Measurements from ENCODE around the gene GRID1.
"Not testable (repeated sequence)": the region's sequence is repeated elsewhere in the genome, so short reads cannot be mapped to it uniquely, and the experiment has no call there.

The GRID1 gene

DNA sequence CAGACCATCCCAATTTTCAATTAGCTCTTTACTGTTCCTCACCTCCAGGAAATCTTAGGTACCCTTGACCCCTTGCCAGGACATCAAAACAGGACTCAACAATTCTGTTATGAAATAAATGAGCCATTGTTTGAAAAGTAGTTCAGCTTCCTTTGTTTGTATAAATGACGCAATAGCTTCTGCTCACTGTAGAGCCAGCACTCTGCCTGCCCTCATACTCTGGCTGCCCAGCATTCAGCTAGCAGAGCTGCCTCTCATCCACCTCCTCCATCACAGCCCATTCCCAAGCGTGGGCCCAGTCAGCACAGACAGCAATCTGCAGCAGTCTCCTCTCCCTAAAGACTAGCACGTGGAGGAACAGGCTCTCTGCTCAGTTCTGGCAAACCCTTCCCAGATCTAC, 478.6 kb downstream of the GRID1 start:
- FAIRE-seq, result no peak
- DNase-seq (ENCODE audit: insufficient read length, low spot score), result no peak

GRCh38 chr10:85874208-85874607, 492.4 kb downstream of the GRID1 start:
- no peak for FAIRE-seq
- DNase-seq (ENCODE audit: insufficient read length, low spot score), result no peak

DNA sequence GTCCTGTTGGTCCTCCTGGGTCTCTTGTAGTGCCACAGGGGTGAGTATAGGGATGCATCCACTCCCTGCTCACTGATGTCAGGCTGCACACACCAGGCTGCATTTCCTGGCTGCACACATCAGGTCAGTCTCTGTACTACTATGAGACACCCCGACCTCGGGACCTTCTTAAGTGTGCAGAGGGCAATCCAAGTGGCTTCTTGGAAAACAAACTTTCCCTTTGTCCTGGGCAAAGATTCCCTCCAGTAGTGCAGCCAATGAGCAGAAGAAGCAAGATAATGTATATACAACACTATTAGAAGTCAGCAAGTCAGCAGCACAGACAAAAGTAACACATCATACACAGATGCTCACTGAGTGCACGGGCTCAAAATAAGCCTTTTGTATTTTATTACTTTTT, 493.5 kb downstream of the GRID1 start:
- no peak for DNase-seq (ENCODE audit: insufficient read length, low spot score)
- FAIRE-seq, result no peak

GRCh38 chr10:85868627-85869499, 497.7 kb downstream of the GRID1 start:
- no peak for DNase-seq (ENCODE audit: insufficient read length, low spot score)
- FAIRE-seq, result no peak

DNA sequence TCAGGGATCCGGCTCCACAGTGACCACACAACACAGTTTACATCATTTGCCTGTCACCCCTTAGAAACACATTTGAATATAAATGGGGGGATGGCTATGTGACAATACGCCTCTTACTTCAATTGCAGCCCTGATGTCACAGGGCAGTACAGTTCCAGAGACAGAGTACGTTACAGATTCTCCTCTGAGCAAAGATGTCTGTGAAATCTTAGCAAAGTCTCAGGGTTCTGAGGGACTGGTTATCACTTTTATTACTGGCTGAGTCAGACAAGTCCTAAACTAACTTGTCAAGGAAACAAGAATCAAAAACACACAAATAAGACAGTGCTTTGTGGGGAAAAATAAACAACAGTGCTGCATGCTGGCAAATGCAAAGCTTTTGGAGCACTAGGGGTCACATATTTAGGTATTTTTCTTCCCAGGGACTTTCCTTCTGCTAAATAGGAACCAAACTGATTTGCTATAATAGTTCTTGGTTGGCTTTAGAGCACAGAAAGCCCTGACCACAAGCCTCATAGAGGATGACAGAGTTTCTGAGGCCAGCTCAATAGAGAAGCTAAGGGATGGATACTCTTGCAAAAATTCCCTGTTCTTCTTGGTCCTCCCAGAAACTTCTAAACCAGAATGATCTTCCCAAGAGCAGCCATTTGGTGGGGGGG, 501.6 kb downstream of the GRID1 start:
- FAIRE-seq, result no peak

GRCh38 chr10:85864173-85864549, 502.4 kb downstream of the GRID1 start:
- FAIRE-seq (no peak), DNase-seq (ENCODE audit: insufficient read length, low spot score) (no peak)

More for the DNA sequence above, 501.6 kb downstream of the GRID1 start:
- no peak for DNase-seq (ENCODE audit: insufficient read length, low spot score)

DNA sequence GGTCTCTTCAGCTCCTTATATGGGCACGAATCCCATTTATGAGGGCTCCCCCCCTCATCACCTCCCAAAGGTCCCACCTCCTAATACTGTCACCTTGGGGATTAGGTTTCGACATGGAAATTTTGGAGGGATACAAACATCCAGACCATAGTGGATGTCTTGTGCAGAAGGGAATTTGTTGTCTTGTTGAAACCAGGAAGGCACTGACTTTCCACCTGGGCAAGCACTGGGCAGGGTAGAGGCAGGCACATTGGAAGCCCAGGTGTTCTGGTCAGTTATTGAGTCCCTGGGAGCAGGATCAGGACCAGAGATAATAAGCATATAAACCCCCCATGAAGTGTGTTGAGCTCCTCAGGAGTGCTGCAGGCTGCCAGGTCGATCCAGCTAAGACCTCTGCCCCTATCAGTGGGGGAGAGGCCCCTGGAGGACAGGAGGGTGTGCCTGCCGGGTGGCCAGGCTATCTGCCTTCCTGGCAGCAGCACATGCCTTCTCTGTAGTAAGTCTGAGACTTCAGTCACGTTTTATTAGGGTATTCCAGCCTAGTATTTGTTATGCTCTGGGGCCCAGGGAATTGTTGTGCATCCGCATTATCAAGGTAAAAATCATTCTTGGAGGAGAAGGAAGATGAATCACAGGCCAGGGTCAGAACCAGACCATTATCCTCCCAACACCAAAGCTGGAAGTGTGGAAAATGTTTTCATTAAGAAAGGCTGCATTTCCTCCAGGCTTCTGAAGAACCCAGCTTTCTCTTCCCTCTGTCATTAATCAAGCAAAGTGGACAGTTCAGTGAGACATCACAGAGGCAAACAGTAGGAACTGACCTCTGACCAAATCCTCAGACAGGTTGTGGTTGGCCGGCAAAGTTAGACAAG, 503.1 kb downstream of the GRID1 start:
- no peak for DNase-seq (ENCODE audit: insufficient read length, low spot score)
- no peak for FAIRE-seq

DNA sequence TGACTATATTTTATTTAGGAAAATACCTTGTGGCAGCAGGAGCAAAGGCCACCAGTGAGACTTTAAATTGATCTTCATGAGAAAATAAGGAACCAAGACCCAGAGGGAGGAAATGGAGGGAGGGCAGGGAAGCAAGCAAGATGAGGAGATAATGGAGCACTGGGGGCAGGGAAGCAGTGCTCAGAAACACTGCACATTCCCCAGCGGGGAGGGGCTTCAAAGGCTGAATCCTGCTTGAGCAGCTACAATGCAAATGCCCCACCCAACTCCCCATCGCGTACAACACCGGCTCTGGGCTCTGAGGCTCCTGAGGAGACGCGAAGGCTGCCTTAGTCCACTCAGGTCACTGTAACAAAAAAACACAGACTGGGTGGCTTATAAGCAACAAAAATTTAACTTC, 503.8 kb downstream of the GRID1 start:
- FAIRE-seq (no peak), DNase-seq (ENCODE audit: insufficient read length, low spot score) (no peak)

DNA sequence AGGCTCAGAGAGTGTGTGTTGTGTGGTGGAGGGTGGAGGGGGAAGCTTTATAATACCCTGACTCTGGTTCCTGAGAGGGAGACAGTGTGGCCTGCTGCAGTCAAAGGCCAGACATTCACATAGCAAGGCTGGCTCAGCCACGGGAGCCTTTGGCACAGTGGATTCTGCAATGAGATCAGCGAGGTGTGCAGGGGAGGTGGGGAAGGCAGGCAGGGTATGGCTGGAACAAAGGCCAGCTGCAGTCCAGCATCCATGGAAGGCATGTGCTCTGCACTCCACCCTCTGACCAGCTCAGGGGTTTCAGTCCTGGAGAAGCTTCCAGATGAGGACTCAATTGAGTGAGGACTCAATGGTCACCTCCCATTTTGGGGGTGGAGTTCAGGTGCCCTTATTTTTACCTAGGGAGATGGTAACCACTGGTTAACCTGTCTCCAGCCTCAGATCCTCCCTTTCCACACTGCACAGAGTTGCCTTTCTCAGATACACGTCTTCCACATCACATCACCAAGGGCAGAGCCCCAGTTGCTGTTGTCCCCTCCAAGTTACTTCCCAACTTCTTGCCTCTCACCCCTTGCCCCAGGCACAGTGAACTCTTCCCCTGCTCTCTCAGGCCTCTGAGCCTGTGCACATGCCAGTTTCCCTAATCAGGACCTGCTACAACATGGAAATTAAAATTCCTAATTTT, 504.9 kb downstream of the GRID1 start:
- FAIRE-seq, result no peak
- no peak for DNase-seq (ENCODE audit: insufficient read length, low spot score)

- no peak for DNase-seq (ENCODE audit: insufficient read length, low spot score)
- no peak for FAIRE-seq
These were observed 506.7 kb downstream of the GRID1 start for GRCh38 chr10:85859859-85860258.

DNA sequence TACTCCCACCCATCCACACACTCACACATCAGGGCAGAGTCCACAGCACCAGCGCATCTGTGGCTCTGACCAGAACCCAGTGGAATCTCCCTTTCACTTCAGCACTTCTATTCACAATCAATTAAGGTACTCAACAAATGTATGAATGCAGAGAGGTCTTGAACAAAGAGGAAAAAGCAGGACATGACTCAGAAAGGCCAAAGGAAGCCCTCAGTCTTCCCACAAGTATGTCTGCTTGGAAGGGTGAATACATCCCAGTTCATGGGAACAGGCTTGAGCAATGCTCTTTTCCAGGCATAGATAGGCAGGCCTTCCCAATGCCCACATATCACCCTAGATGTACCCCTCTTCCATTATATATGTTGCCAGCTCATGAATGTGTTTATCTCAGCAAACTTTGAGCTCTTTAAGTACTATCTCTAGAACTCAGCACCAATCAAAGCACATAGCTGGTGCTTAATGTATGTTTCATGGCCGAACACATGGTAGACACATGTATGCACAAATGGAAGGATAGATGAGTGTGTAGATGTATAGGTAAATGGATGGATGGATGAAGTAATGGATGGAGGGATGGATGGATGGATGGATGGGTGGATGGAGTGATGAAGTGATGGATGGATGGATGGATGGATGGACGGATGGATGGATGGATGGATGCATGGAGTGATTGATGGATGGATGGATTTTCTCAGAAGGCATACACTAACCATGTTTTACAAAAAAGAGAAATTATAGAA, 507.6 kb downstream of the GRID1 start:
- DNase-seq (ENCODE audit: insufficient read length, low spot score), result no peak
- no peak for FAIRE-seq

GRCh38 chr10:85857791-85858190, 508.8 kb downstream of the GRID1 start:
- no peak for DNase-seq (ENCODE audit: insufficient read length, low spot score)
- FAIRE-seq, result no peak

DNA sequence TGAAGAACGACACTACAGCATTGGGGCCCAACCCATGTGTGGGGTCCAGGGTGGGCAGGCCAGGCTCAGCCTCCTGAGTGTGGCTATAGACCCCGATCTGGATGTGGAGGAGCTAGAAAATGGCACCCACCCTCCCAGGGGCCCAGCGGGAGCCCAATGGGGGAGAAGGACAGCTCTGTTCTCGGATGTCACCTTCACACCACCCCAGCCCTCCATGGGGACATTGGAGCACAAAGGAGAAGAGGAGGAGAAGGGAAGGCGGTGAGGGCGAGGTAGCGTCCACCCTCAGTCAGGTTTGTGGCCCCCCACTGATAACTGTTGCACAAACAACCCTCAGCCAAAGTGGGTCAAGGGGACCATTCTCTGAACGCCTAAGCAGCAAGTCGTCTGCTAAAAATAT, 509.3 kb downstream of the GRID1 start:
- FAIRE-seq (no peak), DNase-seq (ENCODE audit: insufficient read length, low spot score) (no peak)

DNA sequence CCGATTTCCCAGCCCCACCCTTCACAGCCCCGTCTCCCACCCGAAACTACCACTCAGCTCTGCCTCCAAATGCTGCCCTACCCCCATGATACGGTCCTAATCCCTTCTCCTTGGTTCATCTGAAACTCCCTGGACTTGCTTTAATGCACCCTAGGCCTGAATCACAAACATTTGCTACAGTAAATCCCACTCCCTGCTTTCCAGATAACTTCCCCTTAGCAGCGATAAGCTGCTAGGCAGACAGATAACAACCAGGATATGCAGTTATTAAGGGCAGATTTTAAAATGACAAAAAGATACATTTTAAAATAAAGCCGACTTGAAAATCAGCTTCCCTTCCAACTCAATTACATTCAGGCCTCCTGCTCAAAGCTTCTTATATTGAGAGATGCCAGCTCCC, 514.7 kb downstream of the GRID1 start:
- FAIRE-seq (no peak), DNase-seq (ENCODE audit: insufficient read length, low spot score) (no peak)

- no peak for FAIRE-seq
These were observed 515.3 kb downstream of the GRID1 start for GRCh38 chr10:85851325-85851724.

GRCh38 chr10:85850736-85851135, 515.9 kb downstream of the GRID1 start:
- no peak for FAIRE-seq
- DNase-seq (ENCODE audit: insufficient read length, low spot score), result no peak

More at GRCh38 chr10:85851325-85851724, 515.3 kb downstream of the GRID1 start:
- no peak for DNase-seq (ENCODE audit: insufficient read length, low spot score)

- FAIRE-seq (no peak), DNase-seq (ENCODE audit: insufficient read length, low spot score) (no peak)
These were observed 517.3 kb downstream of the GRID1 start for GRCh38 chr10:85849315-85849714.

DNA sequence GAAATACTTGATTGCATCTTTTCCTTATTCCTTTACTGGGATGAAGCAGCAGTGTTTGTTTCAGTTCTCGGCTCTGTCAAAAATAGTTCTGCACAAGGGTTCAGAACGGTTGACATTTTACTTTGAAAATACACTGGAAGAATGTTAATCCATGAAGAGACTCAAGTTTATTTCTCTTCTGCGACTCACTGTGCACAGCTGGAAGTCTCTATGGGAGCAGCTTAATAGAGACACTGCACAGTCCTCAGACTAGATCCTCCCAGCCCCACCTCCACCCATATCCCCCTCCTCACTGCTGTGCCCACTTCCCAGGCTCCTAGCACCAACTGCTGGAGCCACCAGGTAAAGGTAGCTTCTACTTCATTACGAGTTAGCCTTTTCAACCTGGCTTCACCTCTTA, 517.8 kb downstream of the GRID1 start:
- FAIRE-seq, result no peak
- DNase-seq (ENCODE audit: insufficient read length, low spot score), result no peak

GRCh38 chr10:85847085-85847484, 519.5 kb downstream of the GRID1 start:
- FAIRE-seq (no peak), DNase-seq (ENCODE audit: insufficient read length, low spot score) (no peak)

GRCh38 chr10:85838660-85839059, 527.9 kb downstream of the GRID1 start:
- FAIRE-seq, result not testable (repeated sequence)

More at GRCh38 chr10:85838660-85839059, 527.9 kb downstream of the GRID1 start:
- not testable (repeated sequence) for DNase-seq (ENCODE audit: insufficient read length, low spot score)

Data from HTR-8/SVneo (cell line).